ENCODE measurements around the gene TUBA1C. TPM values are rescaled to one million over a fixed set of nuclear protein-coding genes. Genes with fewer than 3 reads are reported as not detected.

TUBA1C gene
- total RNA-seq, 1 donor from 2014 or later = 402 TPM

- Mint-ChIP-seq H3K27ac (no peak overlapping the region), H3K9me3 (no peaks in the 10 kb centered on the region), H3K4me3 (no peak overlapping the region), H3K36me3 (no peaks in the 10 kb centered on the region), H3K4me1 (peaks cover 15% of the 10 kb centered on the region), H3K27me3 (ENCODE audit: insufficient read depth, low read depth) (peaks cover 41% of the 10 kb centered on the region)
- peaks cover 37% of the 10 kb centered on the region for H4K20me1 ChIP-seq (ENCODE audit: low read depth)
- H3F3A ChIP-seq (ENCODE audit: low read depth) = peaks cover 41% of the 10 kb centered on the region
- H3K9ac ChIP-seq = no peak overlapping the region
- peaks cover 27% of the 10 kb centered on the region for H3K4me1 ChIP-seq
- H3K4me2 ChIP-seq = peak overlapping the region; percentile 59
- TF ChIP-seq EZH2 (IDR thresholded peaks at IDR 0.05) (no peak), CTCF (IDR thresholded peaks at IDR 0.05) (no peak), EZH2phosphoT487 (IDR thresholded peaks at IDR 0.05) (no peak)
- no peaks in the 10 kb centered on the region for H3K9me3 ChIP-seq (ENCODE audit: low read depth)
- H2AFZ ChIP-seq (replicated peaks) = peak overlapping the region; percentile 73
- no peak overlapping the region for H3K27ac ChIP-seq
- H3K79me2 ChIP-seq (ENCODE audit: low read depth) = no peaks in the 10 kb centered on the region
- peak; percentile 58 for DNase-seq (ENCODE audit: low spot score)
- peaks cover 68% of the 10 kb centered on the region for H3K27me3 ChIP-seq
- no peaks in the 10 kb centered on the region for H3K36me3 ChIP-seq
- H3K4me3 ChIP-seq = no peak overlapping the region
These were observed 28.4 kb downstream of the TUBA1C start for GRCh38 chr12:49293056-49293956.

- Histone ChIP-seq H3K27me3 (peaks cover 77% of the 10 kb centered on the region), H3K79me2 (ENCODE audit: low read depth) (no peaks in the 10 kb centered on the region), H3K4me3 (no peak overlapping the region), H3K9ac (no peak overlapping the region), H4K20me1 (ENCODE audit: low read depth) (peaks cover 38% of the 10 kb centered on the region), H2AFZ (replicated peaks) (no peak overlapping the region), H3K4me1 (peaks cover 27% of the 10 kb centered on the region), H3K9me3 (ENCODE audit: low read depth) (no peaks in the 10 kb centered on the region), H3K27ac (no peak overlapping the region), H3K4me2 (no peak overlapping the region), H3K36me3 (no peaks in the 10 kb centered on the region), H3F3A (ENCODE audit: low read depth) (peaks cover 41% of the 10 kb centered on the region)
- peaks cover 50% of the 10 kb centered on the region for H3K27me3 Mint-ChIP-seq (ENCODE audit: insufficient read depth, low read depth)
- no peak overlapping the region for H3K4me3 Mint-ChIP-seq
- TF ChIP-seq CTCF (IDR thresholded peaks at IDR 0.05) (no peak), EZH2 (IDR thresholded peaks at IDR 0.05) (no peak), EZH2phosphoT487 (IDR thresholded peaks at IDR 0.05) (no peak)
- peak; percentile 42 for DNase-seq (ENCODE audit: low spot score)
- H3K9me3 Mint-ChIP-seq = peaks cover 2% of the 10 kb centered on the region
- H3K36me3 Mint-ChIP-seq = no peaks in the 10 kb centered on the region
- peaks cover 17% of the 10 kb centered on the region for H3K4me1 Mint-ChIP-seq
- no peak overlapping the region for H3K27ac Mint-ChIP-seq
These were observed 29.4 kb downstream of the TUBA1C start for GRCh38 chr12:49294086-49294803.

GRCh38 chr12:49294804-49295081 lies 29.9 kb downstream of the TUBA1C start:
- H3K9me3 Mint-ChIP-seq = peaks cover 2% of the 10 kb centered on the region
- no peak overlapping the region for H3K4me3 Mint-ChIP-seq

More at GRCh38 chr12:49294804-49295081, 29.9 kb downstream of the TUBA1C start:
- Histone ChIP-seq H3K4me3 (no peak overlapping the region), H3F3A (ENCODE audit: low read depth) (peaks cover 41% of the 10 kb centered on the region), H3K27me3 (peaks cover 82% of the 10 kb centered on the region), H3K4me1 (peaks cover 27% of the 10 kb centered on the region), H2AFZ (replicated peaks) (no peak overlapping the region), H3K79me2 (ENCODE audit: low read depth) (no peaks in the 10 kb centered on the region), H3K27ac (no peak overlapping the region), H3K36me3 (no peaks in the 10 kb centered on the region), H3K9ac (no peak overlapping the region), H3K9me3 (ENCODE audit: low read depth) (no peaks in the 10 kb centered on the region), H3K4me2 (peak overlapping the region; percentile 72), H4K20me1 (ENCODE audit: low read depth) (peaks cover 38% of the 10 kb centered on the region)
- TF ChIP-seq EZH2 (IDR thresholded peaks at IDR 0.05) (no peak), EZH2phosphoT487 (IDR thresholded peaks at IDR 0.05) (no peak), CTCF (IDR thresholded peaks at IDR 0.05) (no peak)
- DNase-seq (ENCODE audit: low spot score) = no peak
- H3K27ac Mint-ChIP-seq = no peak overlapping the region
- H3K4me1 Mint-ChIP-seq = peaks cover 17% of the 10 kb centered on the region
- no peaks in the 10 kb centered on the region for H3K36me3 Mint-ChIP-seq
- peaks cover 51% of the 10 kb centered on the region for H3K27me3 Mint-ChIP-seq (ENCODE audit: insufficient read depth, low read depth)

Measured in neural progenitor cell (in vitro differentiated cells).